Esophagus muscularis mucosa (tissue), 3 donors: ENCODE measurements around the gene RAD17.

Experiments used
- POLR2A ChIP-seq: fragments of 450-650 bp; IDR thresholded peaks from one replicate; pipeline ENCODE4 v1.6.1; 2017; ENCODE audit warnings: antibody characterized with exemption, moderate library complexity, mild to moderate bottlenecking, low read depth
- TF ChIP-seq, protein P1 (sequence below), 3 experiments: fragments of 200-600 bp in 2 of 3; fragments of 450-650 bp in 1 of 3; sonication (generic) in 2 of 3; IDR thresholded peaks; one replicate each; pipeline ENCODE4 v1.5.1; 2017 to 2019; ENCODE audit warnings: antibody characterized with exemption in 3 of 3, mild to moderate bottlenecking in 2 of 3, moderate library complexity in 1 of 3

DNA sequence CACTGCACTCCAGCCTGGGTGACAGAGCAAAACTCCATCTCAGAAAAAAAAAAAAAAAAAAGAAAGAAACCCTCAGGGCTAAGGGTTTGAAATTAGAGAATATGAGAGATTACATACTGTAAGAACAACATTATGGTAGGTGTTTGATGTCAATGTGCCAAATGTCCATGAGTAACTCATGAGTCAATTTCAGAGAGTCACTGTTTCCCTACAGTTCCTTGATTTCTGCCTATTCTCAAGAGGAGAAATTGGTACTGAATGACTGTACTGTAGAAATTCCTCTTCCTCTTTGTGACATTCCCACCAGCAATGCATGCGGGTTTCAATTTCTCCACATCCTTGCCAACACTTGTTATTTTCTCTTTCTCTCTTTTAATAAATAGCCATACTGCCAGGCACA, 80.5 kb downstream of the RAD17 start:
- TF ChIP-seq POLR2A = no peak
- TF ChIP-seq, protein P1, sequence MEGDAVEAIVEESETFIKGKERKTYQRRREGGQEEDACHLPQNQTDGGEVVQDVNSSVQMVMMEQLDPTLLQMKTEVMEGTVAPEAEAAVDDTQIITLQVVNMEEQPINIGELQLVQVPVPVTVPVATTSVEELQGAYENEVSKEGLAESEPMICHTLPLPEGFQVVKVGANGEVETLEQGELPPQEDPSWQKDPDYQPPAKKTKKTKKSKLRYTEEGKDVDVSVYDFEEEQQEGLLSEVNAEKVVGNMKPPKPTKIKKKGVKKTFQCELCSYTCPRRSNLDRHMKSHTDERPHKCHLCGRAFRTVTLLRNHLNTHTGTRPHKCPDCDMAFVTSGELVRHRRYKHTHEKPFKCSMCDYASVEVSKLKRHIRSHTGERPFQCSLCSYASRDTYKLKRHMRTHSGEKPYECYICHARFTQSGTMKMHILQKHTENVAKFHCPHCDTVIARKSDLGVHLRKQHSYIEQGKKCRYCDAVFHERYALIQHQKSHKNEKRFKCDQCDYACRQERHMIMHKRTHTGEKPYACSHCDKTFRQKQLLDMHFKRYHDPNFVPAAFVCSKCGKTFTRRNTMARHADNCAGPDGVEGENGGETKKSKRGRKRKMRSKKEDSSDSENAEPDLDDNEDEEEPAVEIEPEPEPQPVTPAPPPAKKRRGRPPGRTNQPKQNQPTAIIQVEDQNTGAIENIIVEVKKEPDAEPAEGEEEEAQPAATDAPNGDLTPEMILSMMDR (IDR thresholded peaks at IDR 0.05) = no peak
